Naive B cell (primary cell): Measurements from ENCODE around the gene DEFB110. TPM values are rescaled to one million over a fixed set of nuclear protein-coding genes. Genes with fewer than 3 reads are reported as not detected.

Experiments used
- ATAC-seq, 2 donors: fragments of 150-1000 bp; cut with Tn5 transposase; 2 replicates each; pipeline ENCODE4 v1.10.0; 2021; ENCODE audit warnings: low read depth in 2 of 2, mild to moderate bottlenecking in 2 of 2, moderate library complexity in 2 of 2
- DNase-seq: peaks from one replicate; pipeline ENCODE4 v3.0.0; 2022
- H3K27ac Mint-ChIP-seq, 6 donors: one replicate each; pipeline ENCODE4 v1.8.0; 2020 to 2022; ENCODE audit warnings: mild to moderate bottlenecking in 6 of 6, mixed read lengths in 6 of 6, moderate library complexity in 5 of 6, inconsistent platforms in 2 of 6
- H3K27me3 Mint-ChIP-seq, 3 donors: one replicate each; pipeline ENCODE4 v1.8.0; 2021 to 2022; ENCODE audit warnings: mixed read lengths in 3 of 3, mild to moderate bottlenecking in 1 of 3
- H3K36me3 Mint-ChIP-seq, 2 donors: one replicate each; pipeline ENCODE4 v1.8.0; 2020 to 2022; ENCODE audit warnings: mixed read lengths in 2 of 2, inconsistent platforms in 1 of 2, mild to moderate bottlenecking in 1 of 2
- H3K4me1 Mint-ChIP-seq, 3 donors: one replicate each; pipeline ENCODE4 v1.8.0; 2020 to 2022; ENCODE audit warnings: mixed read lengths in 3 of 3, inconsistent platforms in 1 of 3, mild to moderate bottlenecking in 1 of 3, moderate library complexity in 1 of 3
- H3K4me3 Mint-ChIP-seq, 8 donors: one replicate each; pipeline ENCODE4 v1.8.0; 2020 to 2022; ENCODE audit warnings: mild to moderate bottlenecking in 8 of 8, mixed read lengths in 8 of 8, moderate library complexity in 8 of 8, inconsistent platforms in 2 of 8
- H3K9me3 Mint-ChIP-seq, 7 donors: one replicate each; pipeline ENCODE4 v1.8.0; 2020 to 2022; ENCODE audit warnings: mixed read lengths in 7 of 7, mild to moderate bottlenecking in 5 of 7, inconsistent platforms in 2 of 7, moderate library complexity in 1 of 7
- polyA plus RNA-seq, 6 donors: library from polyadenylated mRNA; unstranded; fragments of 300-500 nt; fragmentation: Illumina TruSeq; gene quantifications; one replicate each; pipeline ENCODE4 v1.2.3, GENCODE V29; 2021; ENCODE audit warnings: low read depth in 6 of 6

DEFB110 gene
- polyA plus RNA-seq, 6 donors from 2014 or later: not detected

GRCh38 chr6:49986551-49986950 lies 35.2 kb downstream of the DEFB110 start:
- Mint-ChIP-seq H3K9me3 (peaks cover 0 to 6% (median 0%) of the 10 kb centered on the region in 7 donors), H3K36me3 (no peaks in the 10 kb centered on the region), H3K4me1 (no peaks in the 10 kb centered on the region), H3K4me3 (no peak overlapping the region), H3K27ac (no peak overlapping the region), H3K27me3 (no peaks in the 10 kb centered on the region)
- no peak for DNase-seq
- no peak for ATAC-seq

- no peaks in the 10 kb centered on the region for H3K4me1 Mint-ChIP-seq
- ATAC-seq (no peak), DNase-seq (no peak)
- H3K27me3 Mint-ChIP-seq: no peaks in the 10 kb centered on the region
- no peaks in the 10 kb centered on the region for H3K36me3 Mint-ChIP-seq
- H3K4me3 Mint-ChIP-seq: no peak overlapping the region
- H3K27ac Mint-ChIP-seq: no peak overlapping the region
- peaks cover 0 to 3% (median 0%) of the 10 kb centered on the region in 7 donors for H3K9me3 Mint-ChIP-seq
Observed at GRCh38 chr6:49982046-49982445, 39.7 kb downstream of the DEFB110 start.

GRCh38 chr6:49980898-49981297 lies 40.9 kb downstream of the DEFB110 start:
- Mint-ChIP-seq H3K36me3 (no peaks in the 10 kb centered on the region), H3K4me1 (no peaks in the 10 kb centered on the region), H3K4me3 (no peak overlapping the region), H3K27me3 (no peaks in the 10 kb centered on the region), H3K9me3 (peaks cover 0 to 3% (median 0%) of the 10 kb centered on the region in 7 donors), H3K27ac (no peak overlapping the region)
- no peak for ATAC-seq
- DNase-seq: no peak

GRCh38 chr6:49979584-49979983 lies 42.2 kb downstream of the DEFB110 start:
- no peak for ATAC-seq
- Mint-ChIP-seq H3K9me3 (peaks cover 0 to 3% (median 0%) of the 10 kb centered on the region in 7 donors), H3K4me1 (no peaks in the 10 kb centered on the region), H3K4me3 (no peak overlapping the region), H3K27me3 (no peaks in the 10 kb centered on the region), H3K36me3 (no peaks in the 10 kb centered on the region), H3K27ac (no peak overlapping the region)
- no peak for DNase-seq

GRCh38 chr6:49978332-49979226 lies 43.2 kb downstream of the DEFB110 start:
- no peak for ATAC-seq

GRCh38 chr6:49969605-49970004 lies 52.2 kb downstream of the DEFB110 start, which contains the start of gene DEFB113:
Gene DEFB113, minus strand, starts transcription at chr6:49969625. Its CDS starts 0 bp downstream, at chr6:49969625.
- ATAC-seq: no peak
- no peak within 1 kb of the TSS for H3K27ac Mint-ChIP-seq

More at GRCh38 chr6:49978332-49979226, 43.2 kb downstream of the DEFB110 start:
- Mint-ChIP-seq H3K4me1 (no peaks in the 10 kb centered on the region), H3K27me3 (no peaks in the 10 kb centered on the region), H3K27ac (no peak overlapping the region), H3K36me3 (no peaks in the 10 kb centered on the region), H3K9me3 (peaks cover 0 to 3% (median 0%) of the 10 kb centered on the region in 7 donors), H3K4me3 (no peak overlapping the region)
- DNase-seq: no peak

More at GRCh38 chr6:49969605-49970004, 52.2 kb downstream of the DEFB110 start, which contains the start of gene DEFB113:
- Mint-ChIP-seq H3K36me3 (no peaks in the 10 kb centered on the region), H3K9me3 (no peaks in the 10 kb centered on the region), H3K4me1 (no peaks in the 10 kb centered on the region), H3K4me3 (no peak within 1 kb of the TSS), H3K27me3 (no peaks in the 10 kb centered on the region)
- no peak for DNase-seq

Other genes with a start within 250 kb of the DEFB110 start
- not detected for gene PGK2, start 234.7 kb downstream of the DEFB110 start, polyA plus RNA-seq
- gene CRISP1, start 155.5 kb downstream of the DEFB110 start, polyA plus RNA-seq: not detected
- gene DEFB114, start 57.8 kb downstream of the DEFB110 start, polyA plus RNA-seq: not detected
- gene DEFB113, start 52.4 kb downstream of the DEFB110 start, polyA plus RNA-seq: not detected
- not detected for gene DEFB112, start 27.9 kb upstream of the DEFB110 start, polyA plus RNA-seq